ENCODE results near the gene C12orf50. TPM values are rescaled to one million over a fixed set of nuclear protein-coding genes. Genes with fewer than 3 reads are reported as not detected.

Gene C12orf50, protein sequence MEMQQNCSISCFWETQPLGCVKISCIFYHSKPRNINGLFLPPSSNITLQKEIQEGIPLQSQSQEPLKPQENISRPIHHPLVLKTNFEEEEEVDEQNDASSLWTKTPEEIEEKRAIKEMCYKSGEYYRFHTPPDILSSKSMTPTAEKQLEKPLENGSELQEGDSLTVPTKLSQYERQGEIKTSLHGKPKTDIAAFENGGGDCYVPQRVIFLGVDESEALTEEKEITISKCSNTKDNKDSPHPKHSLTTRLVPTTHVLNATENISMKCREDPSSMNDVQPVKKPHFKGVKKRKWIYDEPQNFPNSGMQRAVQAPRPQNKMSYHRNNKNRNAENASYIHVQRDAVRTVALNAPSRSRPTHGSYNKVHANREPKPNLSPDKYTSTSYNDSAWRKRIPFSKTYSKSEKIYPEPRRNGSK
- under 1 TPM in 2 of 6 donors, not detected in 4; 0.07 to 0.11 TPM for total RNA-seq

GRCh38 chr12:88029093-88029665, at the start of gene C12orf50:
Gene C12orf50 (minus strand): TSS chr12:88029401. CDS start chr12:88026962, 2,439 bp downstream.
- Histone ChIP-seq H3K27me3 (no peaks in the 10 kb centered on the region), H3K36me3 (no peaks in the 10 kb centered on the region), H3K9me3 (no peaks in the 10 kb centered on the region), H3K4me3 (no peak within 1 kb of the TSS), H3K27ac (no peak within 1 kb of the TSS), H3K4me1 (no peaks in the 10 kb centered on the region)
- 51 to 53% methylated on average over 3 of the region's 3 CpGs for WGBS, 2 donors
- ATAC-seq (ENCODE audit: low FRiP score in 2 of 2) (no peak), DNase-seq (no peak)
- TF ChIP-seq POLR2AphosphoS5 (IDR thresholded peaks at IDR 0.05) = no peak
- TF ChIP-seq EP300 (IDR thresholded peaks at IDR 0.05) = no peak
- TF ChIP-seq, protein P1, sequence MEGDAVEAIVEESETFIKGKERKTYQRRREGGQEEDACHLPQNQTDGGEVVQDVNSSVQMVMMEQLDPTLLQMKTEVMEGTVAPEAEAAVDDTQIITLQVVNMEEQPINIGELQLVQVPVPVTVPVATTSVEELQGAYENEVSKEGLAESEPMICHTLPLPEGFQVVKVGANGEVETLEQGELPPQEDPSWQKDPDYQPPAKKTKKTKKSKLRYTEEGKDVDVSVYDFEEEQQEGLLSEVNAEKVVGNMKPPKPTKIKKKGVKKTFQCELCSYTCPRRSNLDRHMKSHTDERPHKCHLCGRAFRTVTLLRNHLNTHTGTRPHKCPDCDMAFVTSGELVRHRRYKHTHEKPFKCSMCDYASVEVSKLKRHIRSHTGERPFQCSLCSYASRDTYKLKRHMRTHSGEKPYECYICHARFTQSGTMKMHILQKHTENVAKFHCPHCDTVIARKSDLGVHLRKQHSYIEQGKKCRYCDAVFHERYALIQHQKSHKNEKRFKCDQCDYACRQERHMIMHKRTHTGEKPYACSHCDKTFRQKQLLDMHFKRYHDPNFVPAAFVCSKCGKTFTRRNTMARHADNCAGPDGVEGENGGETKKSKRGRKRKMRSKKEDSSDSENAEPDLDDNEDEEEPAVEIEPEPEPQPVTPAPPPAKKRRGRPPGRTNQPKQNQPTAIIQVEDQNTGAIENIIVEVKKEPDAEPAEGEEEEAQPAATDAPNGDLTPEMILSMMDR (IDR thresholded peaks at IDR 0.05) = no peak
- TF ChIP-seq POLR2A (IDR thresholded peaks at IDR 0.05) = no peak

DNA sequence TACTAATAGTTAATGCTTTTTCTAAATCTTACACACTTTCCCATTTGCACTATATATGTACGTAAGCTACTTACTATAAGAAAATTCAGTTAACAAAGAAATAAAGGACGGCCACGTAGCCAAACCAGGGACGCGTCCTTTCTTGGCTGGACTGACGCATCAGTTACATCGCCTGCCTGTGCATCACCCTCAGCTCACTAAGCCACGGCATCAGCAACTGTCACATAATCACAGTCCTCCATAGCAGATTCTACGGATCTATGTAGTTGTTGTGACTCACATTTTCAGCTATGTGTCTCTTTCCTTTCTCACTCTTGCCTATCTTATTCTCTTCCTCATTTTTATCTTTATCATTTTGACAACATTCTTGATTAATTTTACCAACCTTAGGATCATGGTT, 38.1 kb upstream of the C12orf50 start:
- Histone ChIP-seq H3K4me1 (no peaks in the 10 kb centered on the region), H3K36me3 (peaks cover 0 to 26% (median 8%) of the 10 kb centered on the region in 4 donors), H3K4me3 (no peak overlapping the region), H3K9me3 (no peaks in the 10 kb centered on the region), H3K27ac (no peak overlapping the region), H3K27me3 (no peaks in the 10 kb centered on the region)
- ATAC-seq (ENCODE audit: low FRiP score in 2 of 2) (no peak), DNase-seq (no peak)
- 95 to 97% methylated on average over 9 of the region's 9 CpGs for WGBS, 2 donors
- TF ChIP-seq POLR2A (IDR thresholded peaks at IDR 0.05) = no peak
- no peak for TF ChIP-seq EP300 (IDR thresholded peaks at IDR 0.05)
- no peak for TF ChIP-seq POLR2AphosphoS5 (IDR thresholded peaks at IDR 0.05)
- TF ChIP-seq, protein P1 (IDR thresholded peaks at IDR 0.05) = no peak

DNA sequence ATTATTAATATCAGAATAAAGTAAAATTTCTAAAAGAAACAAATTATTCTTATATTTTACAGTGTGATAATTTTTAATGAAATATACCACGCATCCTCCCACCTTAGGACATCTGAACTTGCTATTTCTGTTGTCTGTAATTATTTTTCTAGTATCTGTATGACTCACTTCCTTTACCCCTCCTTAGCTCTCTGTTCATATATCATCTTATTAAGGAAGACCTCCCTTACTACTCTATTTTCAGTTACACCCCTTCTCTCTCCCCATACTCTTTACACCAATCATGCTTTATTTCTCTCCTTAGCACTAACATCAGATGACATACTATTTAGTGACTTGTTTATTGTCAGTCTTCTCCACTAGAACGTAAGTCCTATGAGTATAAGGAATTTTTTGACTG, 34.2 kb upstream of the C12orf50 start:
- no peaks in the 10 kb centered on the region for H3K4me1 ChIP-seq
- H3K36me3 ChIP-seq = peaks cover 0 to 37% (median 3%) of the 10 kb centered on the region in 4 donors
- H3K9me3 ChIP-seq = no peaks in the 10 kb centered on the region
- DNase-seq (no peak), ATAC-seq (ENCODE audit: low FRiP score in 2 of 2) (no peak)
- no peak overlapping the region for H3K4me3 ChIP-seq
- H3K27ac ChIP-seq = no peak overlapping the region
- WGBS, 2 donors = 85 to 87% methylated on average over 2 of the region's 2 CpGs
- TF ChIP-seq POLR2AphosphoS5 (IDR thresholded peaks at IDR 0.05) (no peak), EP300 (IDR thresholded peaks at IDR 0.05) (no peak), POLR2A (IDR thresholded peaks at IDR 0.05) (no peak)
- TF ChIP-seq, protein P1 (IDR thresholded peaks at IDR 0.05) = no peak
- no peaks in the 10 kb centered on the region for H3K27me3 ChIP-seq

DNA sequence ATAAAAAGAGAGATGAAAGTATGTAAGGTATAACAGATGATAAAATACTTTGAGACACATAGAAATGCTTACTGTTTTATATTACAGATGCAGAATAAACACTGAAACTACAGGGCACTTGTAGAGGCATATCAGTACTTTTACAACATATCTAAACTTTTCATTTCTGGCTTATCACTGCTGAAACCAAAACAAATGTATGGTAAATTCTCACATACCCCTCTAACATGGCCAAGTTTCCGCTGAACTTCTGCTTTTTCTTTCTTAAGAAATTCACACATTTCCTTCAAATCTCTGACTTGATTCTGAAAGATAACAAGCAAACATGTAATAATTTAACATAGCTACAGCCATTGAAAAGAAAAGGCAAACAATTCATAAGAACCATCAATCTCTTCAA, 33.3 kb upstream of the C12orf50 start:
- H3K9me3 ChIP-seq = no peaks in the 10 kb centered on the region
- H3K27me3 ChIP-seq = no peaks in the 10 kb centered on the region
- peaks cover 0 to 46% (median 7%) of the 10 kb centered on the region in 4 donors for H3K36me3 ChIP-seq
- ATAC-seq (ENCODE audit: low FRiP score in 2 of 2) (no peak), DNase-seq (no peak)
- no peak overlapping the region for H3K4me3 ChIP-seq
- no peaks in the 10 kb centered on the region for H3K4me1 ChIP-seq
- H3K27ac ChIP-seq = no peak overlapping the region
- WGBS, 2 donors = 52 to 65% methylated on average over 1 of the region's 1 CpG
- TF ChIP-seq POLR2AphosphoS5 (IDR thresholded peaks at IDR 0.05) = no peak
- no peak for TF ChIP-seq POLR2A (IDR thresholded peaks at IDR 0.05)
- TF ChIP-seq EP300 (IDR thresholded peaks at IDR 0.05) = no peak
- TF ChIP-seq, protein P1 (IDR thresholded peaks at IDR 0.05) = no peak

Measured in upper lobe of left lung (tissue), 6 donors.